Panc1 (cell line): Measurements from ENCODE around the gene TSC22D3. TPM values are rescaled to one million over a fixed set of nuclear protein-coding genes. Genes with fewer than 3 reads are reported as not detected.

ENCODE experiments used
- ATAC-seq: fragments of 200-7000 bp; cut with Tn5 transposase; 2 replicates; pipeline ENCODE4 v1.9.1; 2020; ENCODE audit warnings: mild to moderate bottlenecking, moderate library complexity
- BruUV-seq: library from RNA; stranded (reverse); fragments of 400-500 nt; replicated peaks from 2 replicates; lab custom pipeline; 2021; lab: Mats Ljungman, UMichigan
- CTCF ChIA-PET: fragments of 300-600 bp; sonication (Branson Sonifier 250); formaldehyde crosslinking; loops from one replicate; lab custom pipeline; 2022; ENCODE audit warnings: antibody characterized with exemption; lab: Charles Lee
- POLR2A ChIA-PET: fragments of 300-600 bp; sonication (Branson Sonifier 250); formaldehyde crosslinking; loops from one replicate; lab custom pipeline; 2022; ENCODE audit warnings: antibody characterized with exemption; lab: Charles Lee
- DNase-seq: peaks from one replicate; pipeline ENCODE4 v3.0.0-alpha.2; 2010; ENCODE audit warnings: low read depth, low spot score
- H3K27ac ChIP-seq: 2 replicates; pipeline ENCODE4 v1.5.1; 2011; ENCODE audit warnings: mild to moderate bottlenecking, low read length, inconsistent platforms
- H3K27me3 ChIP-seq: fragments of 200-500 bp; sonication (Bioruptor generic); 2 replicates; pipeline ENCODE4 v1.6.0; 2014; ENCODE audit warnings: low read length, inconsistent platforms; ENCODE audit not compliant: control insufficient read depth, insufficient read depth
- H3K36me3 ChIP-seq: fragments of 200-500 bp; sonication (Bioruptor generic); 2 replicates; pipeline ENCODE4 v1.5.1; 2014; ENCODE audit warnings: inconsistent platforms, mild to moderate bottlenecking, low read length, moderate library complexity; ENCODE audit not compliant: control insufficient read depth, insufficient read depth
- H3K4me1 ChIP-seq: 2 replicates; pipeline ENCODE4 v1.5.1; 2011; ENCODE audit warnings: inconsistent platforms, mild to moderate bottlenecking, low read length, moderate library complexity; ENCODE audit not compliant: control insufficient read depth, insufficient read depth
- H3K4me3 ChIP-seq, 2 experiments: 2 replicates each; pipeline ENCODE4 v1.5.1; 2011 to 2012; ENCODE audit warnings: low read depth in 2 of 2, low read length in 2 of 2, mild to moderate bottlenecking in 2 of 2, inconsistent platforms in 1 of 2, moderate library complexity in 1 of 2
- H3K9me3 ChIP-seq: fragments of 200-500 bp; sonication (Bioruptor generic); 2 replicates; pipeline ENCODE4 v1.5.1; 2014; ENCODE audit warnings: low read depth, mild to moderate bottlenecking, inconsistent platforms, low read length, moderate library complexity; ENCODE audit not compliant: control insufficient read depth, insufficient read depth
- CTCF ChIP-seq: fragments of 450-650 bp; IDR thresholded peaks from 2 replicates; pipeline ENCODE4 v1.5.1; 2017; ENCODE audit warnings: mild to moderate bottlenecking
- POLR2AphosphoS5 ChIP-seq: IDR thresholded peaks from 2 replicates; pipeline ENCODE4 v1.6.1; 2012; ENCODE audit warnings: mild to moderate bottlenecking, low read depth, low read length, moderate library complexity
- REST ChIP-seq, 2 experiments: IDR thresholded peaks; 2 replicates each; pipeline ENCODE4 v1.6.1; 2011 to 2012; ENCODE audit warnings: low read depth in 2 of 2, control low read depth in 1 of 2, low read length in 1 of 2, mild to moderate bottlenecking in 1 of 2, moderate library complexity in 1 of 2; ENCODE audit not compliant: insufficient read depth in 1 of 2
- SIN3A ChIP-seq: IDR thresholded peaks from 2 replicates; pipeline ENCODE4 v1.6.1; 2012; ENCODE audit warnings: low read depth, mild to moderate bottlenecking, low read length, moderate library complexity, borderline replicate concordance; ENCODE audit not compliant: insufficient read depth
- TCF7L2 ChIP-seq: IDR thresholded peaks from 2 replicates; pipeline ENCODE4 v1.6.1; 2011; ENCODE audit warnings: mild to moderate bottlenecking, low read depth, low read length, inconsistent platforms
- in situ Hi-C: cut with HindIII; loops from 2 replicates; pipeline ENCODE4 v1.10.0; 2016; ENCODE audit warnings: low sequenced_read_pairs, low pct_unique_long_range_greater_than_20kb
- intact Hi-C: fragments of 100-400 bp; cut with micrococcal nuclease; formaldehyde crosslinking; loops from one replicate; pipeline ENCODE4 v1.10.0; 2022; ENCODE audit not compliant: unreplicated experiment
- total RNA-seq: library from RNA; stranded (reverse); gene quantifications from one replicate; pipeline ENCODE4 v1.2.1, GENCODE V29; 2021; ENCODE audit not compliant: unreplicated experiment

The TSC22D3 gene
- total RNA-seq, 1 experiment from 2014 or later, result 7.2 TPM

- BruUV-seq, result no TSS peak
- intact Hi-C loops, result loop anchor here (5.0 kb wide), 1 partner anchor 99 kb away; the partner anchor contains the start of genes NCBP2L and TSC22D3
- CTCF ChIA-PET, result interaction anchor here (0.5 to 0.8 kb wide), 4 partner anchors 30 to 77 kb away, joined by 3 read pairs; no protein-coding TSS in a partner anchor
- Histone ChIP-seq H3K4me1 (peaks cover 25% of the 10 kb centered on the region), H3K27ac (no peak overlapping the region; the same call in 1 of the 2 replicates), H3K36me3 (no peaks in the 10 kb centered on the region), H3K4me3 (no peak overlapping the region), H3K27me3 (0 out of 2 replicates have a peak, but pooled peaks cover 2% of the 10 kb centered on the region), H3K9me3 (no peaks in the 10 kb centered on the region)
- TF ChIP-seq POLR2AphosphoS5 (no peak), SIN3A (no peak), CTCF (no peak)
- in situ Hi-C loops, result no loop called here
- POLR2A ChIA-PET, result no interaction called here
- ATAC-seq (no peak), DNase-seq (no peak)
These were observed 97.7 kb downstream of the TSC22D3 start for GRCh38 chrX:107677909-107678308.

GRCh38 chrX:107677501-107677901 is 98.1 kb downstream of the TSC22D3 start:
- DNase-seq (no peak), ATAC-seq (no peak)
- no TSS peak for BruUV-seq
- TF ChIP-seq REST (IDR thresholded peaks at IDR 0.05; ENCODE audit: insufficient read depth in 1 of 2, low read depth in 2 of 2, low read length in 1 of 2) (no peak), TCF7L2 (no peak), SIN3A (no peak), CTCF (no peak), POLR2AphosphoS5 (no peak)
- ChIA-PET CTCF (interaction anchor here (0.5 to 0.8 kb wide), 4 partner anchors 29 to 78 kb away, joined by 3 read pairs; no protein-coding TSS in a partner anchor), POLR2A (interaction anchor here (0.8 kb wide), 1 partner anchor 34 kb away, joined by 3 read pairs; no protein-coding TSS in a partner anchor)
- in situ Hi-C loops (no loop called here), intact Hi-C loops (loop anchor here (5.0 kb wide), 1 partner anchor 100 kb away; the partner anchor contains the start of genes NCBP2L and TSC22D3)
- Histone ChIP-seq H3K27me3 (0 out of 2 replicates have a peak, but pooled peaks cover 2% of the 10 kb centered on the region), H3K27ac (peak overlapping the region; percentile 94), H3K4me3 (peak overlapping the region; percentile 81), H3K4me1 (peaks cover 25% of the 10 kb centered on the region), H3K9me3 (no peaks in the 10 kb centered on the region), H3K36me3 (no peaks in the 10 kb centered on the region)
